HG03139 (cell line): ENCODE results near the gene FGD4.
"Not testable (repeated sequence)": the region's sequence is repeated elsewhere in the genome, so short reads cannot be mapped to it uniquely, and the experiment has no call there.

Experiments used
- ATAC-seq: cut with Tn5 transposase; IDR thresholded peaks from one replicate; pipeline ENCODE4 v1.9.1; 2021; ENCODE audit not compliant: unreplicated experiment

Gene FGD4

GRCh38 chr12:32489070-32489469, 89.7 kb downstream of the FGD4 start:
- no peak for ATAC-seq

GRCh38 chr12:32490801-32491200, 91.4 kb downstream of the FGD4 start:
- ATAC-seq: no peak

- ATAC-seq: no peak
Measured at GRCh38 chr12:32493282-32493681, 93.9 kb downstream of the FGD4 start.

GRCh38 chr12:32494656-32495055, 95.3 kb downstream of the FGD4 start:
- ATAC-seq: no peak

GRCh38 chr12:32496946-32497345, 97.6 kb downstream of the FGD4 start:
- no peak for ATAC-seq

- ATAC-seq: no peak
Measured at GRCh38 chr12:32497864-32498263, 98.5 kb downstream of the FGD4 start.

- no peak for ATAC-seq
Measured at GRCh38 chr12:32499048-32499447, 99.7 kb downstream of the FGD4 start.

GRCh38 chr12:32501835-32502333, 102.5 kb downstream of the FGD4 start:
- ATAC-seq: no peak

GRCh38 chr12:32502693-32503502, 103.5 kb downstream of the FGD4 start:
- no peak for ATAC-seq

- no peak for ATAC-seq
Measured at GRCh38 chr12:32503730-32504129, 104.4 kb downstream of the FGD4 start.

GRCh38 chr12:32504591-32504990, 105.2 kb downstream of the FGD4 start:
- no peak for ATAC-seq

- ATAC-seq: no peak
Measured at GRCh38 chr12:32505067-32505945, 105.9 kb downstream of the FGD4 start.

GRCh38 chr12:32507096-32507941, 108.0 kb downstream of the FGD4 start:
- ATAC-seq: not testable (repeated sequence)

- no peak for ATAC-seq
Measured at GRCh38 chr12:32507942-32508320, 108.6 kb downstream of the FGD4 start.

GRCh38 chr12:32508626-32509025, 109.3 kb downstream of the FGD4 start:
- ATAC-seq: no peak

- no peak for ATAC-seq
Measured at GRCh38 chr12:32509328-32510091, 110.2 kb downstream of the FGD4 start.

GRCh38 chr12:32511976-32512375, 112.6 kb downstream of the FGD4 start:
- not testable (repeated sequence) for ATAC-seq

GRCh38 chr12:32512379-32512778, 113.0 kb downstream of the FGD4 start:
- ATAC-seq: no peak

- ATAC-seq: no peak
Measured at GRCh38 chr12:32512910-32513309, 113.6 kb downstream of the FGD4 start.
